ENCODE results near the gene CACNA1E.

DNA sequence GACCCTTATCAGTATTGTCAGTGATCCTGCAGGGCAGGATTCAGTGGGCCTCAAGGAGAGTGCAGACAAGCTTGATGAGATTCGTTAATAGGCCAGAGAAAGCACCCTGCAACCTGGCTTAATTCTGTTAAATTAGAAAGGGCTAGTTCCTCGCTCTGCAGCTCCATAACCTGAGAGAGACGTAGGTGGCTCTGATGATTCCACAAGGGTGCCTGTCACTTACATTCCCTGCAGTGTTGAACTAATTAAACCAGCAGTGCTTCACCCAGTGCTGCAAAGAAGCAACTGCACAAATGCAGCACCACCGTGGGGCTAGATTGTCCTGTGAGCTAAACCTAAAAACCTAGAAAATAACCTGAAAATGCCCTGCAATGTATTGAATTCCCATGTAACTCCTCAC, 270.8 kb downstream of the CACNA1E start:
- TF ChIP-seq, protein P1, sequence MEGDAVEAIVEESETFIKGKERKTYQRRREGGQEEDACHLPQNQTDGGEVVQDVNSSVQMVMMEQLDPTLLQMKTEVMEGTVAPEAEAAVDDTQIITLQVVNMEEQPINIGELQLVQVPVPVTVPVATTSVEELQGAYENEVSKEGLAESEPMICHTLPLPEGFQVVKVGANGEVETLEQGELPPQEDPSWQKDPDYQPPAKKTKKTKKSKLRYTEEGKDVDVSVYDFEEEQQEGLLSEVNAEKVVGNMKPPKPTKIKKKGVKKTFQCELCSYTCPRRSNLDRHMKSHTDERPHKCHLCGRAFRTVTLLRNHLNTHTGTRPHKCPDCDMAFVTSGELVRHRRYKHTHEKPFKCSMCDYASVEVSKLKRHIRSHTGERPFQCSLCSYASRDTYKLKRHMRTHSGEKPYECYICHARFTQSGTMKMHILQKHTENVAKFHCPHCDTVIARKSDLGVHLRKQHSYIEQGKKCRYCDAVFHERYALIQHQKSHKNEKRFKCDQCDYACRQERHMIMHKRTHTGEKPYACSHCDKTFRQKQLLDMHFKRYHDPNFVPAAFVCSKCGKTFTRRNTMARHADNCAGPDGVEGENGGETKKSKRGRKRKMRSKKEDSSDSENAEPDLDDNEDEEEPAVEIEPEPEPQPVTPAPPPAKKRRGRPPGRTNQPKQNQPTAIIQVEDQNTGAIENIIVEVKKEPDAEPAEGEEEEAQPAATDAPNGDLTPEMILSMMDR (conservative IDR thresholded peaks at IDR 0.05; ENCODE audit: low read depth, low read length): no peak
- no peak for TF ChIP-seq EZH2 (IDR thresholded peaks at IDR 0.05; ENCODE audit: borderline replicate concordance, low read depth, low read length, poor library complexity, severe bottlenecking)
